GM12878 (cell line): ENCODE results near the gene SYT12. TPM values are rescaled to one million over a fixed set of nuclear protein-coding genes. Genes with fewer than 3 reads are reported as not detected.

Source experiments
- ATAC-seq: fragments of 200-7000 bp; cut with Tn5 transposase; 3 replicates; pipeline ENCODE4 v1.9.1; 2020; ENCODE audit warnings: mild to moderate bottlenecking, moderate library complexity
- BruUV-seq: library from RNA; stranded (reverse); fragments of 400-500 nt; replicated peaks from 2 replicates; lab custom pipeline; 2021; lab: Mats Ljungman, UMichigan
- CTCF ChIA-PET: fragments of 300-600 bp; sonication (Branson Sonifier 250); formaldehyde crosslinking; extraction: SDS; loops from one replicate; lab custom pipeline; 2021; ENCODE audit warnings: inconsistent platforms; lab: Yijun Ruan, JAX
- POLR2A ChIA-PET: fragments of 350-600 bp; formaldehyde crosslinking; extraction: SDS; loops from one replicate; lab custom pipeline; 2021; ENCODE audit warnings: inconsistent platforms; lab: Charles Lee
- RAD21 ChIA-PET: fragments of 300-600 bp; sonication (Branson Sonifier 250); formaldehyde crosslinking; loops from one replicate; lab custom pipeline; 2023; ENCODE audit warnings: antibody characterized with exemption; ENCODE audit not compliant: unreplicated experiment; lab: Charles Lee
- SMC1A ChIA-PET: fragments of 300-600 bp; sonication (Branson Sonifier 250); formaldehyde crosslinking; loops from one replicate; lab custom pipeline; 2023; ENCODE audit not compliant: unreplicated experiment, uncharacterized antibody; lab: Charles Lee
- DNase-seq: peaks from one replicate; pipeline ENCODE4 v3.0.0-alpha.2; 2011; ENCODE audit warnings: low read depth, low spot score
- FAIRE-seq: peaks from 3 replicates; lab custom pipeline; 2011; peaks lifted over from hg19 to GRCh38; lab: Jason Lieb, UNC
- H2AFZ ChIP-seq: 2 replicates; pipeline ENCODE4 v1.6.0; 2011; ENCODE audit warnings: low read depth, low read length, control low read depth; ENCODE audit not compliant: control insufficient read depth
- H3K27ac ChIP-seq: 2 replicates; pipeline ENCODE4 v1.5.1; 2011; ENCODE audit warnings: control low read depth; ENCODE audit not compliant: control insufficient read depth, insufficient read depth
- H3K27me3 ChIP-seq, 2 experiments: replicated peaks in 1 of 2; 2 replicates each; pipeline versions ENCODE4 v1.6.0 to v1.6.1; 2011; ENCODE audit warnings: low read length in 1 of 2; ENCODE audit not compliant: control insufficient read depth in 2 of 2, insufficient read depth in 2 of 2
- H3K36me3 ChIP-seq, 2 experiments: 2 replicates each; pipeline ENCODE4 v1.5.1; 2011; ENCODE audit warnings: low read length in 1 of 2; ENCODE audit not compliant: control insufficient read depth in 2 of 2, insufficient read depth in 2 of 2
- H3K4me1 ChIP-seq: 2 replicates; pipeline ENCODE4 v1.6.1; 2011; ENCODE audit warnings: mild to moderate bottlenecking, low read length, moderate library complexity, mixed read lengths; ENCODE audit not compliant: control insufficient read depth, insufficient read depth
- H3K4me2 ChIP-seq: 2 replicates; pipeline ENCODE4 v1.6.0; 2011; ENCODE audit warnings: control low read depth; ENCODE audit not compliant: control insufficient read depth, insufficient read depth
- H3K4me3 ChIP-seq: fragments of 200-600 bp; sonication (generic); 2 replicates; pipeline ENCODE4 v1.5.1; 2016
- H3K79me2 ChIP-seq: 2 replicates; pipeline ENCODE4 v1.6.0; 2011; ENCODE audit warnings: low read length; ENCODE audit not compliant: control insufficient read depth, insufficient read depth
- H3K9ac ChIP-seq: 2 replicates; pipeline ENCODE4 v1.8.0; 2011; ENCODE audit warnings: low read length, control low read depth, mixed read lengths; ENCODE audit not compliant: control insufficient read depth, insufficient read depth
- H3K9me3 ChIP-seq: replicated peaks from 3 replicates; pipeline ENCODE4 v1.5.1; 2011; ENCODE audit warnings: mild to moderate bottlenecking, low read length; ENCODE audit not compliant: control insufficient read depth, insufficient read depth
- H4K20me1 ChIP-seq: 2 replicates; pipeline ENCODE4 v1.6.0; 2011; ENCODE audit not compliant: control insufficient read depth, insufficient read depth
- CBFB ChIP-seq: IDR thresholded peaks from 2 replicates; pipeline ENCODE4 v1.6.1; 2016; ENCODE audit warnings: antibody characterized with exemption, low read depth
- EP300 ChIP-seq, 2 experiments: fragments of 150-350 bp in 1 of 2; IDR thresholded peaks; 2 replicates each; pipeline ENCODE4 v1.6.1; 2011 to 2012; ENCODE audit warnings: low read depth in 2 of 2, low read length in 2 of 2, borderline replicate concordance in 1 of 2, improper control_type of control experiment in 1 of 2, inconsistent platforms in 1 of 2; ENCODE audit not compliant: control insufficient read depth in 1 of 2
- MTA2 ChIP-seq: fragments of 450-650 bp; IDR thresholded peaks from 2 replicates; pipeline ENCODE4 v1.6.1; 2016; ENCODE audit warnings: low read depth, mild to moderate bottlenecking, moderate library complexity
- PAX5 ChIP-seq: IDR thresholded peaks from 2 replicates; pipeline ENCODE4 v1.6.1; 2011; ENCODE audit warnings: low read depth, low read length, borderline replicate concordance
- SMAD5 ChIP-seq: IDR thresholded peaks from 2 replicates; pipeline ENCODE4 v1.6.1; 2016; ENCODE audit warnings: antibody characterized with exemption, low read depth
- SMC3 ChIP-seq: IDR thresholded peaks from 2 replicates; pipeline ENCODE4 v1.6.1; 2011; ENCODE audit warnings: low read length, improper control_type of control experiment, borderline replicate concordance
- TBL1XR1 ChIP-seq: IDR thresholded peaks from 2 replicates; pipeline ENCODE4 v1.6.1; 2012; ENCODE audit warnings: low read depth, low read length, improper control_type of control experiment
- TCF7 ChIP-seq: IDR thresholded peaks from 2 replicates; pipeline ENCODE4 v1.6.1; 2014; ENCODE audit warnings: antibody characterized with exemption, borderline replicate concordance
- ZNF622 ChIP-seq: fragments of 450-650 bp; IDR thresholded peaks from 2 replicates; pipeline ENCODE4 v1.6.1; 2017; ENCODE audit warnings: mild to moderate bottlenecking, inconsistent platforms
- WGBS: methylation state at CpG from one replicate; pipeline ENCODE4 v1.1.6; 2016; ENCODE audit warnings: low lambda C conversion rate; ENCODE audit not compliant: insufficient replicate concordance, insufficient coverage; ENCODE audit errors: missing lambda C conversion rate; 5-methylcytosine and 5-hydroxymethylcytosine counted together
- in situ Hi-C: fragments of 300-500 bp; cut with MboI; formaldehyde crosslinking; loops from 9 replicates; pipeline ENCODE4 v1.14.3; 2018; ENCODE audit warnings: mixed read lengths
- intact Hi-C: fragments of 100-400 bp; cut with micrococcal nuclease; formaldehyde crosslinking; loops from one replicate; pipeline ENCODE4 v1.14.2; 2022; ENCODE audit not compliant: unreplicated experiment
- polyA plus RNA-seq, 11 experiments: library from polyadenylated mRNA; depleted of rRNA in 4 of 11; unstranded in 6 of 11; stranded (reverse) in 5 of 11; fragments of >200 nt; fragmentation: Nextera tagmentation in 4 of 11; fragmentation: Illumina TruSeq in 1 of 11; extraction: Ambion mirVana in 4 of 11; extraction: Trizol in 1 of 11; gene quantifications; 1 replicate in 1 of 11; 2 replicates in 10 of 11; pipeline versions ENCODE4 v1.2.1 to v1.2.3, GENCODE V29; 2011 to 2016; ENCODE audit warnings: inconsistent platforms in 2 of 11, missing spikeins in 2 of 11, low read depth in 1 of 11
- total RNA-seq, 4 experiments: library from RNA; depleted of rRNA in 3 of 4; stranded (reverse); fragments of >200 nt in 3 of 4; fragmentation: Illumina TruSeq in 1 of 4; extraction: Trizol in 1 of 4; gene quantifications; 2 replicates each; pipeline versions ENCODE4 v1.2.1 to v1.2.3, GENCODE V29; 2013 to 2021
- TF ChIP-seq, protein P1 (sequence below): fragments of 450-650 bp; IDR thresholded peaks from 2 replicates; pipeline ENCODE4 v1.6.1; 2017; ENCODE audit warnings: mild to moderate bottlenecking, low read depth, inconsistent platforms; ENCODE audit not compliant: poor library complexity, severe bottlenecking
- TF ChIP-seq, protein P2 (sequence below): IDR thresholded peaks from 2 replicates; pipeline ENCODE4 v1.6.1; 2012; ENCODE audit warnings: improper control_type of control experiment, low read depth, low read length; ENCODE audit not compliant: insufficient replicate concordance
- TF ChIP-seq, protein P3 (sequence below): fragments of 450-650 bp; IDR thresholded peaks from 2 replicates; pipeline ENCODE4 v1.6.1; 2017; ENCODE audit warnings: mild to moderate bottlenecking, moderate library complexity

The SYT12 gene
- total and polyA plus RNA-seq, 10 of the 15 experiments (the other 5 are each of a cell fraction or from before 2014, with no cell fraction given) = 0.02 to 2.3 (median 0.84) TPM; not detected in 1

DNA sequence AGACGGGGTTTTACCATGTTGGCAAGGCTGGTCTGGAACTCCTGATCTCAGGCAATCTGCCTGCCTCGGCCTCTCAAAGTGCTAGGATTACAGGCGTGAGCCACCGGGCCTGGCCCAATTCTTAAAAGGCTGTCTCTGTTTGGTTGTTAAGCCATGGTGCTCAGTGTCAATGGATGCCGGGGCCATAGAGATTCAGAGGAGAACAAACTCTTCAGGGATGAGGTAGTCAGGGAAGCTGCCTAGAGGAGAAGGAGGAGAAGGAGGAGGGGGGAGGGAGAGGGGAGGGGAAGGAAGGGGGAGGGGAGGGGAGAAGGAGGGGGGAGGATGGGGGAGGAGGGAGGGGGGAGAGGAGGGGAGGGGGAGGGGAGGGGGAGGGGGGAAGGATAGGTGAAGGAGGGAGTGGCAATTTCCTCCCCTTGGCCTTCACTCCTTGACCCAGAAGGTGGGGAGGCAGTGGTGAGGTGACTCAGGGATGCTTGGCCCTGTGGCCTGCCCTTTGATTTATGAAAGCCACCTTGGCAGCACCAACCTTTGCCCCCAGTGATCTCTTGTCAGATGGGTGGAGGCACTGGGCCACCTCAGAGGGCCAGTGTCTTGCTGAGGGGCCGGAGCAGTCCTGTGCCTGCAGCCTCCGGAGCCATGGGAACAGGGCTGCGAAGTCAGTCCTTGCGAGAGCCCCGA, 48.1 kb upstream of the SYT12 start, which contains the start of gene C11orf86:
Gene C11orf86 (plus strand): TSS at position 581 of the 681 bp plus-strand sequence. CDS start 59 bp downstream, at position 640.
- H3K4me3 ChIP-seq = no peak within 1 kb of the TSS
- no peak within 1 kb of the TSS for H3K9ac ChIP-seq
- intact Hi-C loops (no loop called here), in situ Hi-C loops (no loop called here)
- POLR2A ChIA-PET = no interaction called here
- WGBS = 55% methylated on average over 10 of the region's 10 CpGs
- H3K79me2 ChIP-seq = no peaks in the 10 kb centered on the region
- no peak within 1 kb of the TSS for H2AFZ ChIP-seq
- H3K36me3 ChIP-seq = no peaks in the 10 kb centered on the region
- BruUV-seq = no TSS peak
- H3K27me3 ChIP-seq = no peaks in the 10 kb centered on the region; a peak in 1 of 4 replicates
- DNase-seq (no peak), FAIRE-seq (no peak), ATAC-seq (no peak)
- no peak within 1 kb of the TSS for H3K4me2 ChIP-seq
- H3K9me3 ChIP-seq = no peaks in the 10 kb centered on the region; the same call in 2 of the 3 replicates
- CTCF ChIA-PET = interaction anchor here (1.2 to 1.4 kb wide), 3 partner anchors 9 to 140 kb away, joined by 3 to 4 read pairs (median 3); no protein-coding TSS in a partner anchor
- RAD21 ChIA-PET = no interaction called here
- SMC1A ChIA-PET = no interaction called here
- no peaks in the 10 kb centered on the region for H4K20me1 ChIP-seq
- no peaks in the 10 kb centered on the region for H3K4me1 ChIP-seq
- no peak within 1 kb of the TSS for H3K27ac ChIP-seq
- TF ChIP-seq ZNF622 (no peak), CBFB (no peak), SMC3 (no peak), TCF7 (no peak), MTA2 (no peak), SMAD5 (no peak), TBL1XR1 (no peak), PAX5 (no peak), EP300 (IDR thresholded peaks at IDR 0.05; ENCODE audit: borderline replicate concordance in 1 of 2, control insufficient read depth in 1 of 2, low read depth in 2 of 2, low read length in 2 of 2) (no peak)
- TF ChIP-seq, protein P1, sequence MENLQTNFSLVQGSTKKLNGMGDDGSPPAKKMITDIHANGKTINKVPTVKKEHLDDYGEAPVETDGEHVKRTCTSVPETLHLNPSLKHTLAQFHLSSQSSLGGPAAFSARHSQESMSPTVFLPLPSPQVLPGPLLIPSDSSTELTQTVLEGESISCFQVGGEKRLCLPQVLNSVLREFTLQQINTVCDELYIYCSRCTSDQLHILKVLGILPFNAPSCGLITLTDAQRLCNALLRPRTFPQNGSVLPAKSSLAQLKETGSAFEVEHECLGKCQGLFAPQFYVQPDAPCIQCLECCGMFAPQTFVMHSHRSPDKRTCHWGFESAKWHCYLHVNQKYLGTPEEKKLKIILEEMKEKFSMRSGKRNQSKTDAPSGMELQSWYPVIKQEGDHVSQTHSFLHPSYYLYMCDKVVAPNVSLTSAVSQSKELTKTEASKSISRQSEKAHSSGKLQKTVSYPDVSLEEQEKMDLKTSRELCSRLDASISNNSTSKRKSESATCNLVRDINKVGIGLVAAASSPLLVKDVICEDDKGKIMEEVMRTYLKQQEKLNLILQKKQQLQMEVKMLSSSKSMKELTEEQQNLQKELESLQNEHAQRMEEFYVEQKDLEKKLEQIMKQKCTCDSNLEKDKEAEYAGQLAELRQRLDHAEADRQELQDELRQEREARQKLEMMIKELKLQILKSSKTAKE = no peak
- TF ChIP-seq, protein P2, sequence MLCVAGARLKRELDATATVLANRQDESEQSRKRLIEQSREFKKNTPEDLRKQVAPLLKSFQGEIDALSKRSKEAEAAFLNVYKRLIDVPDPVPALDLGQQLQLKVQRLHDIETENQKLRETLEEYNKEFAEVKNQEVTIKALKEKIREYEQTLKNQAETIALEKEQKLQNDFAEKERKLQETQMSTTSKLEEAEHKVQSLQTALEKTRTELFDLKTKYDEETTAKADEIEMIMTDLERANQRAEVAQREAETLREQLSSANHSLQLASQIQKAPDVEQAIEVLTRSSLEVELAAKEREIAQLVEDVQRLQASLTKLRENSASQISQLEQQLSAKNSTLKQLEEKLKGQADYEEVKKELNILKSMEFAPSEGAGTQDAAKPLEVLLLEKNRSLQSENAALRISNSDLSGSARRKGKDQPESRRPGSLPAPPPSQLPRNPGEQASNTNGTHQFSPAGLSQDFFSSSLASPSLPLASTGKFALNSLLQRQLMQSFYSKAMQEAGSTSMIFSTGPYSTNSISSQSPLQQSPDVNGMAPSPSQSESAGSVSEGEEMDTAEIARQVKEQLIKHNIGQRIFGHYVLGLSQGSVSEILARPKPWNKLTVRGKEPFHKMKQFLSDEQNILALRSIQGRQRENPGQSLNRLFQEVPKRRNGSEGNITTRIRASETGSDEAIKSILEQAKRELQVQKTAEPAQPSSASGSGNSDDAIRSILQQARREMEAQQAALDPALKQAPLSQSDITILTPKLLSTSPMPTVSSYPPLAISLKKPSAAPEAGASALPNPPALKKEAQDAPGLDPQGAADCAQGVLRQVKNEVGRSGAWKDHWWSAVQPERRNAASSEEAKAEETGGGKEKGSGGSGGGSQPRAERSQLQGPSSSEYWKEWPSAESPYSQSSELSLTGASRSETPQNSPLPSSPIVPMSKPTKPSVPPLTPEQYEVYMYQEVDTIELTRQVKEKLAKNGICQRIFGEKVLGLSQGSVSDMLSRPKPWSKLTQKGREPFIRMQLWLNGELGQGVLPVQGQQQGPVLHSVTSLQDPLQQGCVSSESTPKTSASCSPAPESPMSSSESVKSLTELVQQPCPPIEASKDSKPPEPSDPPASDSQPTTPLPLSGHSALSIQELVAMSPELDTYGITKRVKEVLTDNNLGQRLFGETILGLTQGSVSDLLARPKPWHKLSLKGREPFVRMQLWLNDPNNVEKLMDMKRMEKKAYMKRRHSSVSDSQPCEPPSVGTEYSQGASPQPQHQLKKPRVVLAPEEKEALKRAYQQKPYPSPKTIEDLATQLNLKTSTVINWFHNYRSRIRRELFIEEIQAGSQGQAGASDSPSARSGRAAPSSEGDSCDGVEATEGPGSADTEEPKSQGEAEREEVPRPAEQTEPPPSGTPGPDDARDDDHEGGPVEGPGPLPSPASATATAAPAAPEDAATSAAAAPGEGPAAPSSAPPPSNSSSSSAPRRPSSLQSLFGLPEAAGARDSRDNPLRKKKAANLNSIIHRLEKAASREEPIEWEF = no peak
- TF ChIP-seq, protein P3, sequence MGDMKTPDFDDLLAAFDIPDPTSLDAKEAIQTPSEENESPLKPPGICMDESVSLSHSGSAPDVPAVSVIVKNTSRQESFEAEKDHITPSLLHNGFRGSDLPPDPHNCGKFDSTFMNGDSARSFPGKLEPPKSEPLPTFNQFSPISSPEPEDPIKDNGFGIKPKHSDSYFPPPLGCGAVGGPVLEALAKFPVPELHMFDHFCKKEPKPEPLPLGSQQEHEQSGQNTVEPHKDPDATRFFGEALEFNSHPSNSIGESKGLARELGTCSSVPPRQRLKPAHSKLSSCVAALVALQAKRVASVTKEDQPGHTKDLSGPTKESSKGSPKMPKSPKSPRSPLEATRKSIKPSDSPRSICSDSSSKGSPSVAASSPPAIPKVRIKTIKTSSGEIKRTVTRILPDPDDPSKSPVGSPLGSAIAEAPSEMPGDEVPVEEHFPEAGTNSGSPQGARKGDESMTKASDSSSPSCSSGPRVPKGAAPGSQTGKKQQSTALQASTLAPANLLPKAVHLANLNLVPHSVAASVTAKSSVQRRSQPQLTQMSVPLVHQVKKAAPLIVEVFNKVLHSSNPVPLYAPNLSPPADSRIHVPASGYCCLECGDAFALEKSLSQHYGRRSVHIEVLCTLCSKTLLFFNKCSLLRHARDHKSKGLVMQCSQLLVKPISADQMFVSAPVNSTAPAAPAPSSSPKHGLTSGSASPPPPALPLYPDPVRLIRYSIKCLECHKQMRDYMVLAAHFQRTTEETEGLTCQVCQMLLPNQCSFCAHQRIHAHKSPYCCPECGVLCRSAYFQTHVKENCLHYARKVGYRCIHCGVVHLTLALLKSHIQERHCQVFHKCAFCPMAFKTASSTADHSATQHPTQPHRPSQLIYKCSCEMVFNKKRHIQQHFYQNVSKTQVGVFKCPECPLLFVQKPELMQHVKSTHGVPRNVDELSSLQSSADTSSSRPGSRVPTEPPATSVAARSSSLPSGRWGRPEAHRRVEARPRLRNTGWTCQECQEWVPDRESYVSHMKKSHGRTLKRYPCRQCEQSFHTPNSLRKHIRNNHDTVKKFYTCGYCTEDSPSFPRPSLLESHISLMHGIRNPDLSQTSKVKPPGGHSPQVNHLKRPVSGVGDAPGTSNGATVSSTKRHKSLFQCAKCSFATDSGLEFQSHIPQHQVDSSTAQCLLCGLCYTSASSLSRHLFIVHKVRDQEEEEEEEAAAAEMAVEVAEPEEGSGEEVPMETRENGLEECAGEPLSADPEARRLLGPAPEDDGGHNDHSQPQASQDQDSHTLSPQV = no peak
